Esophagus squamous epithelium (tissue), 5 donors: ENCODE data around the gene USP11. TPM values are rescaled to one million over a fixed set of nuclear protein-coding genes. Genes with fewer than 3 reads are reported as not detected.

Experiments
- DNase-seq: peaks from one replicate; lab custom pipeline; 2025; lab: John Stamatoyannopoulos, UW
- H3K27ac ChIP-seq, 4 donors: fragments of 200-600 bp; sonication (generic); one replicate each; pipeline ENCODE4 v1.5.1; 2016 to 2019; ENCODE audit warnings: mild to moderate bottlenecking in 1 of 4
- H3K27me3 ChIP-seq, 4 donors: fragments of 200-600 bp; sonication (generic); 1 replicate in 3 of 4; 2 replicates in 1 of 4; pipeline versions ENCODE4 v1.5.1 to v1.6.0; 2017 to 2021; ENCODE audit warnings: antibody characterized with exemption in 1 of 4
- H3K36me3 ChIP-seq, 3 donors: fragments of 200-600 bp; sonication (generic); one replicate each; pipeline ENCODE4 v1.5.1; 2016 to 2019
- H3K4me1 ChIP-seq, 3 donors: fragments of 200-600 bp; sonication (generic); one replicate each; pipeline ENCODE4 v1.5.1; 2017 to 2019
- H3K4me3 ChIP-seq, 4 donors: fragments of 200-600 bp; sonication (generic); 1 replicate in 3 of 4; 2 replicates in 1 of 4; pipeline ENCODE4 v1.5.1; 2016 to 2019; ENCODE audit warnings: mild to moderate bottlenecking in 2 of 4, moderate library complexity in 1 of 4
- H3K9me3 ChIP-seq, 3 donors: fragments of 200-600 bp; sonication (generic); one replicate each; pipeline ENCODE4 v1.5.1; 2016 to 2019
- CTCF ChIP-seq, 6 experiments: fragments of 450-650 bp in 4 of 6; fragments of 200-600 bp in 2 of 6; sonication (generic) in 2 of 6; IDR thresholded peaks; one replicate each; pipeline ENCODE4 v1.5.1; 2016 to 2019; ENCODE audit warnings: antibody characterized with exemption in 6 of 6, mild to moderate bottlenecking in 4 of 6, moderate library complexity in 4 of 6
- POLR2A ChIP-seq, 4 donors: fragments of 450-650 bp; IDR thresholded peaks; one replicate each; pipeline ENCODE4 v1.6.1; 2017; ENCODE audit warnings: antibody characterized with exemption in 4 of 4, mild to moderate bottlenecking in 4 of 4, moderate library complexity in 3 of 4
- WGBS, 2 donors: methylation state at CpG; one replicate each; pipeline ENCODE4 v1.1.5; 2018; 5-methylcytosine and 5-hydroxymethylcytosine counted together
- intact Hi-C: fragments of 100-400 bp; cut with DNase I; formaldehyde crosslinking; loops from one replicate; pipeline ENCODE4 v1.15.0; 2022
- total RNA-seq, 4 donors: library from RNA; depleted of rRNA; stranded (reverse); fragments of >200 nt; gene quantifications; one replicate each; pipeline ENCODE4 v1.1.0, GENCODE V29; 2016
- donor health status: DM: yes; HTN: yes; CAD: no.

The USP11 gene
- total RNA-seq, 4 donors from 2014 or later: 6.6 to 26.9 (median 21.3) TPM

DNA sequence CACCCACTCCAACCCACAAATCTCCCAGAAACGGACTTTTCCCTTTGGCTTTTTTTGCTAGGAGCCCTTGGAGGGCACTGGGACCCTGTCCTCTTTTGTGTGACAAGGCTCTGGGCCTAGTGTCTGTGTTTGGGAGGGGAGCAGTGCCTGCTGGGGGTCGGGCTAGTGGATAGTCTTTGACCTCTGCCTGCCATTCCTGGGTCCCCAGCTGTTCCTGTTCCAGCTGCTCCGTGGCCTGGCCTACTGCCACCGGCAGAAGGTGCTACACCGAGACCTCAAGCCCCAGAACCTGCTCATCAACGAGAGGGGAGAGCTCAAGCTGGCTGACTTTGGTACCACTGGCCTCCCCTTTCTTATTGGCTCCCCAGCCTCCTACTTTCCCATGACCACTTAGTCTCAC lies 6.7 kb upstream of the USP11 start:
- Histone ChIP-seq H3K27ac (no peak overlapping the region), H3K4me3 (no peak overlapping the region), H3K9me3 (no peaks in the 10 kb centered on the region), H3K36me3 (peaks cover 34 to 71% (median 41%) of the 10 kb centered on the region in 3 donors), H3K27me3 (no peaks in the 10 kb centered on the region), H3K4me1 (peaks cover 0 to 8% (median 0%) of the 10 kb centered on the region in 3 donors)
- intact Hi-C loops: no loop called here
- WGBS, 2 donors: 85 to 87% methylated on average over 3 to 6 of the region's 6 CpGs
- TF ChIP-seq POLR2A (IDR thresholded peaks at IDR 0.05): no peak
- TF ChIP-seq CTCF (IDR thresholded peaks at IDR 0.05): no peak
- no peak for DNase-seq

- H3K4me3 ChIP-seq: no peak overlapping the region
- no CpG with 5 or more reads among the region's 19 CpGs for WGBS, 2 donors
- peaks cover 0 to under 1% (median 0%) of the 10 kb centered on the region in 3 donors for H3K4me1 ChIP-seq
- intact Hi-C loops: no loop called here
- no peak for DNase-seq
- no peaks in the 10 kb centered on the region for H3K27me3 ChIP-seq
- TF ChIP-seq POLR2A (IDR thresholded peaks at IDR 0.05): no peak
- H3K27ac ChIP-seq: no peak overlapping the region
- no peaks in the 10 kb centered on the region for H3K9me3 ChIP-seq
- peaks cover 34 to 71% (median 41%) of the 10 kb centered on the region in 3 donors for H3K36me3 ChIP-seq
Observed at GRCh38 chrX:47226531-47227333, 6.1 kb upstream of the USP11 start.

GRCh38 chrX:47227334-47227583 lies 5.5 kb upstream of the USP11 start:
- no peak for TF ChIP-seq POLR2A (IDR thresholded peaks at IDR 0.05)
- TF ChIP-seq CTCF (IDR thresholded peaks at IDR 0.05): no peak
- intact Hi-C loops: no loop called here
- WGBS, 2 donors: 87 to 96% methylated on average over 3 to 7 of the region's 9 CpGs
- Histone ChIP-seq H3K36me3 (peaks cover 34 to 71% (median 41%) of the 10 kb centered on the region in 3 donors), H3K27me3 (no peaks in the 10 kb centered on the region), H3K27ac (no peak overlapping the region), H3K4me3 (no peak overlapping the region), H3K4me1 (peaks cover 0 to 4% (median 0%) of the 10 kb centered on the region in 3 donors), H3K9me3 (no peaks in the 10 kb centered on the region)
- DNase-seq: no peak

DNA sequence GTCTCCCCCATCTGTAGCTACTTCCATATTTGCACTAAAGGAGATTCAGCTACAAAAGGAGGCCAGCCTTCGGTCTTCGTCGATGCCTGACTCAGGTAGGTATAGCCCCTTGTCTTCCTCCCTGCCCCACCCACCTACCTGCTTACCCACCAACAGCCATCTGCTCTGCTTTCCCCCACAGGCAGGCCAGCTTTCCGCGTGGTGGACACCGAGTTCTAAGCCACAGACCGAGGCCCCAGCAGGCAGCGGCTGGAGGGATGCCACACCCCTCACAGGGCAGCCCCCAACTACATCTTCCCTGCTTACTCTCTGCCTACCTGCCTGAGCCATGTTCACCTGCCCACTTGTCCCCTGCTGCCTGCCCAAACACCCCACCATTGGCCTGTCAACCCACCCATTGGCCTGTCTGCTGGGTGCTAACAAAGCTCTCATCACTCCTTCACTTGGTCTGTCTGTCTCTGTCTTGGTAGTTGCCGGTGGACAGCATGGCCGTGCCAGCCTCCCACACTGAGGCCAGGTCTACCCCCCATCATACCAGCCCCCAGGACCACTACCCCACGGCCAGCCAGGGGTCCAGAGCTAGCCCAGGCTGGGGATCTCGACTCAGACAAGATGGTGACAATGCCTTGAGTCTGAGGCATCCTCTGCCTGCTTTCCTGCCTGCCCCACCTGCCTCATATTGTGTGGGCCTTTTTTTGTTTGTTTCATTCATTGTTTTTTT lies 4.1 kb upstream of the USP11 start:
- Histone ChIP-seq H3K4me1 (peaks cover 0 to 10% (median 0%) of the 10 kb centered on the region in 3 donors), H3K27me3 (no peaks in the 10 kb centered on the region), H3K36me3 (peaks cover 26 to 59% (median 37%) of the 10 kb centered on the region in 3 donors), H3K27ac (no peak overlapping the region), H3K9me3 (no peaks in the 10 kb centered on the region), H3K4me3 (no peak overlapping the region)
- intact Hi-C loops: no loop called here
- no peak for DNase-seq
- TF ChIP-seq CTCF (IDR thresholded peaks at IDR 0.05) (no peak), POLR2A (IDR thresholded peaks at IDR 0.05) (no peak)
- 94 to 100% methylated on average over 1 to 9 of the region's 12 CpGs for WGBS, 2 donors

- intact Hi-C loops: no loop called here
- H3K4me3 ChIP-seq: no peak overlapping the region
- H3K4me1 ChIP-seq: peaks cover 0 to 12% (median 0%) of the 10 kb centered on the region in 3 donors
- H3K36me3 ChIP-seq: peaks cover 20 to 52% (median 30%) of the 10 kb centered on the region in 3 donors
- H3K27me3 ChIP-seq: no peaks in the 10 kb centered on the region
- no peak overlapping the region for H3K27ac ChIP-seq
- WGBS, 2 donors: 100% methylated on average over 2 of the region's 6 CpGs; no CpG with 5 or more reads in 1 of the 2 donors
- H3K9me3 ChIP-seq: no peaks in the 10 kb centered on the region
- no peak for DNase-seq
- no peak for TF ChIP-seq POLR2A (IDR thresholded peaks at IDR 0.05)
- TF ChIP-seq CTCF (IDR thresholded peaks at IDR 0.05): no peak
Observed at GRCh38 chrX:47229427-47229826, 3.4 kb upstream of the USP11 start.
